ENCODE measurements around the gene HOTAIR.
A peak's percentile ranks its signal among the peaks of the same experiment; 100 is the strongest.

HOTAIR gene

DNA sequence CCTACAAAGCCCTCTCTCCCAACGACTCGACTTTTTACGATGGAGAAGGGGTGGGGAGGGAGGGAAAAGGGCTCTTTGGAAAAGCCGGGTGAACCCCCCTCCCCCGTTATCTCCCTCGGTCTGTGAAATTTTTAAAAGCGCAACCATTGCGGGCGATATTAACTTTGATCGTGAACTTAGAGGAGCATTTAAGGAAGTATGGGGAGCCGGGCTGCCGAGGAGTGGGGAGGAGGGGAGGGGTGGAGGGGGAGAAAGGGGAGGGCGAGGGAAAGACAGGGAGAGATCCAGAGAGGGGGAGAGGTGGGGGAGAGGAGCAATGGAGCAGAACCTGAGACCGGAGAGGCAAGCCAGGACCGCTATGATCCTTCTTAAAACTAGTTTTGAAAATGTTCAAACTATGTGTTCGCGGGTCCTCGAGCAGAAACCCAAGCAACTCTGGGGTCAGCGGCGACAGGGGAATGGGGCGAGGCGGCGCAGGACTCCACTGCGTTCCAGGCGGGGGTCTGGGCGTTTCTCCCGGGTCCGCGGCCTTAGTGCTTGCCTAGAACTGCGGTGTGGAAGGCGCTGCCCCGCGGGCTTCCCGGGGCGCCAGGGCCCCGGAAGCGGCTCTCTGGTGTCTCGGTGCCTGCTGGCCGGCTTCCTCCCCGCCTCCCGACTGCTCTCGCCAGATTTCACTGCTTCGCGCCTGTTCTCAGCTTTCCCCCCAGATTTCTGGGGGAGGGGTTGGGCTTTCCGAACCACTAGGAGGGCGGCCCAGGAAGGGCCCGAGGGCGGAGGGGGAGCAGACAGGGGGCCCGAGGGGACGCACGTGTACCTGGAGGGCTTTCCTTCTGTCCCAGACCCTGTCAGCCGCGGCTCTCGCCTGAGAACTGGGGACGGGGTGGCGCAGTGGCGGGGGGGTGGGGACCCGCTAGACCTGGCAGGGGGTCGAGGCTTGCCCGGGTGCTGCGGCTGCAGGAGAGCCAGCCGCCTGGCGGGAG, at the start of gene HOTAIR:
TSS of gene HOTAIR (minus strand) at position 871 of the 980 bp plus-strand sequence.
- DNase-seq: no peak

DNA sequence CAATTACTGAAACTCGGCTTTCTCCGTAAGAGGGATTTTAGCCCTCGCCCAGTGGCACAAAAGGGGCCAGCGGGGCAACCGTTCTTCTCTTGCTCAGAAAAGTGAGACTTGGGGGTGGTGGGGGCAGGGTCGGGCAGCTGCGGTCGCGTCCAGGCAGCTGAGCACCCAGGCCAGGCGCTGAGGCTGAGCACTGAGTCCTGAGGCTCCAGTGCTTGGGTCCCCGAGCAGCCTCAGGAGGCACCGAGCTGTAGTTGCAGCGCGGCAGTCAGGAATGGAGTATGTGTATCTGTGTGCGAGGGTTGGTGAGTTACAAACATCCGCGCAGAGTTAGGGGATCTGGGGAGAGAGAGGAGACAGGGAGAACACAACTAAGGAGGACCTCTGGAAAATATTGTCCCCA, 49.4 kb upstream of the HOTAIR start:
- DNase-seq: no peak

DNA sequence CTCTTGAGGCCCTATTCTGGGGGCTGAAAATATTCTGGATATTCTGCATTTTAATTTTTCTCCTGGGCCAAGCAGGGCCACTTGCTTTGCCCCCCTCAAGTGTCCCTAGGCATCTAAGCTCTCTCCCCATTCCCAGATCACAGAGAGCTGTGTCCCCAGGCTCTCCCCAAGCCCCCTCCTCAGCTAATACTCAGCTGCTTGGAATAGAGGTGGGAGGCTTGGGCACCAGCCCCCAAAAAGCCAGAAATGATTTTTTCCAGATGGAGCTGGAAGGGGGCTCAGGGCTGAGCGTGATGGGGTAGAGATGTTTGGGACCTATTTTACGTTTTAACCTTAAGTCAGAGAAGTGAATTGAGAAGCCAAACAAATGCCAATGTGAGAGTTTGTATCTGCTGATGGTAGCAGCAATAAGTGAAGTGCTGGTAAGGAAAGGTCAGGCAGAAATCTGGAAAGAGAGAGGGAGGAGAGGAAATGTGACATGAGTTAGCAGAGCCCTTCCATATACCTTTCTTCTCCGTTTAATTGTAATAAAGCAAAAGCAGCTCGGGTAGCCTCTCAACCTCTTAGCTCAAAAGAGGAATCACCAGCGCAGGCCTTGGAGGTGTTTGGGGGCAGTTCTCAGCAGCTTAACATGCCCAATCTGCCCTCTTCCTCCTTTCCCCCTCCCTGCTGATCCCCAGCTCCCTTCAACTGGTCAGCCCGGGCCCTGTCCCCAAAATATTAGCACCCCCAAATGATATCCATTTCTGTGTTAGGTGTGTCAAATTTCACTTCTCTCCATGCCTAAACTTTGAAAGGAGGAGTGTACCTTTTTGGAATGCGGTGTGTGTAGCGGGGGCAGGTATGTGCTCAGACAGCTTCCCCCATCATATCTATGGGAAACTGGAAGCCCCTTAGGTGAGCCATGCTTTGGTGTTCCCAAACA, 48.5 kb upstream of the HOTAIR start:
- no peak for DNase-seq

DNA sequence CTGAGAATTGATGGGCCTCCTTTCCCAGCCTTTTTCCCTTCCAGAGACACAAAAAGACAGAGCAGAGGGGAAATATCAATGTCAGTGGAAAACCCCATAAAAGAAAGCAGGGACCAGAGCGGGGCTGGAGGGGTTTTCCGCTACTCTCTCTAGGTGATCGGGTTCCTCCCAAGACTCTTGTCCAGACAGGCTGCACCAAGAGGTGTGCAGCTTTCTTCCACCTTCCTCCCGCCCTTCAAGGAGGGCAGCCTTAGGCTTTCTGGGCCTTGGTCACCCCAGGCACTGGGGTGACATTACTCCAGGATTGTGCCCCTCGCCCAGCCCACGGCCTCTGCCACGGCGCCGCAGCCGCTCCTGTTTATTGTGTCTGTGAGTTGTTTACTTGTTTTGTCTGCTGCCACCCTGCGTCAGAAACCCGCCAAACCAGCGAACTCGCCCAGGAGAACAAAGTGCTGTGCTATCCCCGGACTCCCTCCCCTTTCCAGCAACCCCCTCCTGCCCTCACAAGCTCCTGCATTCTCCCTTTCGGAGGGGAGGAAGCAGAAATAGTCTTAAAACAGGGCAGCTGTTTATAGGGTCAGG, 46.8 kb upstream of the HOTAIR start:
- DNase-seq: no peak

DNA sequence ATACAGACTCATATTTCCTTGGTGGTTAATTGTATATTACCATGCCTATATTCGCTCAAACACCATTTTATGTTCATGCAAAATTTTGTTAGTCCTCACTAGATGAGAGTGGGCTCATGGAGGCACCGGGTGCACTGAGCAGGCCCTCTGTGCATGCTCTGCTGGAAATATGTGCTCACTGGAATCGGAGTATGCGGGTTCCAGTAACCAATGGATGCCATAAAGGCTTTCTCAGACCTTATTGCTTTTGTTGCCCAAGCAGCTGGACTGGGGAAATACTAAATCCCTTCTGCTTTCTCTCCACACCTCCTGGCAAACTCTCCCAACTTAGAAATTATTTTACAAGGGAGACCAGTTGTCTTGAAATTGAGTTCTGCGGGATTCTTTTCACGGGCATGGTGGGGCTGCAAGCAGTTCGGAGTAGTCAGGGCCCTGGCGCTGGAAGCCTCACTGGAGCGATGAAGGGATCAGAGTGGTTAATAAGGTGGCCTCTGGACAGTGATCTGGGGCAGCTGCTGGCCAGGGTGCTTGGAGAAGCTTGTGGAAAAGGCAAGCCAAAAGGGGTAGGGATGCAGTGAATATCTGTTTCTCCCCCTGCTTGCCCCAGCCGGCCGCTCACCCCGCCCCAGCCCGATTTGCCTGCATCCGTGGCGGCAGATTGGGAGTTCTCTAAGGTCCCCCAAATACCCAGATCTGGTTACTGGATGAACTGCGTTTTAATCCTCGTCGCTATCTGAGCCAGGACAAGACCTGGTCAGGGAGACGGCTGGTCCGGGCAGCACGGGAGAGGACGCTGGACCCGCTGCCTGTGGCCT, 46.0 kb upstream of the HOTAIR start:
- DNase-seq: no peak

DNA sequence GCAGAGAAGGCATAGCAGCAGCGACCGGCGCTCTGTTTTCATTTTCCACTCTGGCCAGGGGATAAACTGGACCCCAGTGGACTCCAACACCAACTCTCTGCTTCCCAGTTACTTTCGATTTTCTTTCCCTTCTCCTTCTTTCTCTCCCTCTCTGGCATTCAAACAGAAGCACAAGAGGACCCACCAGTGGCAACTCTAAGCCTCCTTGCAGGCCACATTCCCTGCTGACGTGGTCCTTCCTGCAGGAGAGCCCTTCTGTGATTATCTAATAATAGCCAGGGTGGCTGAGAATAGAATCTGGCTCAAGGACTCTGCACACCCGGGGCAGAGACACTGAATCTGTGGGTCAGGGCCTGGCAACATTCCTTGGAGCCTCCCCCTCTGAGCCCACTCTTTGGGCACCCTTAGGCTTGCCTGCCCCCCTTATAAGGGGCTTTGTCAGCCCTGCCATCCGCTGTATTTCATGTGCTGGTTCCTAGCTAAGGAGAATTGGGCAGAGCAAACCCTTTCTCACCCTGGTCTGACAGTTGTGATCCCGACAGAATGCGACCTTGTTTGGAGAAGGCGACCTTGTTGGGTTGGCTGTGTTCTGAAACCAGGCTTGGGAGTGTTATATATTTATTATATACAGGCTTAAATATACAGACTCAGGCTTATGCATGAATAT, 45.3 kb upstream of the HOTAIR start:
- no peak for DNase-seq

DNA sequence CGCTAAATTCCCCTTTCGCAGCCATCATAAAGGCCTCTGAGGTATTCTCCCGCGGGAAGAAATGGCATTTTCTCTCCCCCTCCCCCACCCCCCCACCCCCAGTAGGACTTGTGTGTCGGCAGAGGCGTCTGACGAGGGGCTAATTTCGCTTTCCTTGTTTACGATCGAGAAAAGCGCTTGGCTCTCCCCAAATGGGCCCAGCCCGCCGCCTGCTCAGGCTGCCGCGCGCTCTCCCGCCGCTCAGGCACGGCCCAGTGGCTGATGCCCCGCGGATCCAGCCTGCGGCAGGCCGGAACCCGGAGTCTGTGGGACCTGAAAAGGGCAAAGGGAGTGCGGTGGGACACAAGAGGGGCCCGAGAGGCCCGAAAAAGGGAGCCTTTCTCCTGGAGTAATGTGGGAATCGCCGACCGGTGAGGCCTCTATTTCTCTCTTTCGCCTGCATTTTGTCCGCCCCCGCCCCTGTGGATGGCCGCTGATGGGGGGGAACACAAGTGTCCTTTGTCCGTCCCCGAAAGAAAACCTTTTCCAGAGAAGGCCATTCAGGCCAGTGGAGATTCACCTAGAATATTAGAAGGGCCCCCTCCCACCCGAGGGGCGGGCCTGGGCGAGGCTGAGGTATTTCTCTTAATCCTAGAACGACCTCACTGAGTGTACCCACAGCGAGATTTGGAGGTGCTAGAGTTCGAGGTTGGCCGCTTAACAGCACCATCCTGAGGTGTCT, 44.5 kb upstream of the HOTAIR start:
- DNase-seq: no peak

DNA sequence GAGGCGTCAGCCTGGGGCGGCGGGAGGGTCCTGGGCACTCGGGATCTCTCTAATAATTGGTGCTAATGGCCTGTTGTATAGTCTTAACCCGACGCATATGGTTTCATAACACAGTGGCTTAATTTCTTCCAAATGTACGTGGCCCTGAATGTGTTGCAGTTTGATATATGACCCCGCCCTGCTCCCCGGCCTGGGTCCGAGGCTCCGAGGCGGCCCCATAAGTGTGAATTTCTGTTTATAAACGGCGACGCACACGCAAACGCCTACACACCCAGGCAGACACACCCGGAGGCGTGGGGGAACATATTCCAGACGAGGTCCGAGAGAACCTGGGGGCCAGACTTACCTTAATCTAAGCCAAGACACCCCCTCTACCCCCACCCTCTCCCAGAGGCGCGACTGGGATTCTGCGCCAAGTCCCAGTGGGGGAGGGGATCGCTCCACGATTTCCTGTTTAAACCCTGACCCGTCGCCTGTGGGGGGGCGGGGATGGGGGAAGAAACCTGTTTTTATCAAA, 43.8 kb upstream of the HOTAIR start:
- no peak for DNase-seq

DNA sequence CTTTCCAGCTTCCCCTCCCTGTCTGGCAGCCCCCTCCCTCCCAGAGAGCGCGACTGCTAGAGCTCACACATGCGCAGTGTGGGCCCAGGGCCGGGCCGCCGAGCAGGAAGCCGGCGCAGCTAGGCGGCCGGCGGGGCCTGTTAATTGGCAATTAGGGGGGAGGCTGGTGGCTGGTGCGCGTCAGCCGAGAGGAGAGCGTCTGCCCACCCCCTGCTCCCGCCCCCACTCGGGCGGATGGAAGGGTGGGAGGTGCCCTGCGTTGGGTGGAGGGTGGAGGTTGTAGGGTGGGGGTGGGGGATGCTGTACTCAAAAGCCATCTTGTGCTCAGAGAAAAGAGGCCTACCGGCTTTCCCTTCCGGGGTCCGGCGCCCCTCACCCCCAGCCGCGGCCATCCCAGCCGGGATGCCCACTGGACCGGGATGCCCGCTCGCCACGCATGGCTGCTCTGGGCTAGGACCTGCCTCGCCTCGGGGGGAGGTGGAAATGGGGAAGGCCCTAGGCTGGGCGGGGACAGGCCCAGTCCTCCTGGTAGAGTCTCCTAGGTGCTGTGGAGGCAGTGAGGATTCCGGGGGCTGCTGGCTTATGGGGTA, 43.2 kb upstream of the HOTAIR start:
- DNase-seq: peak; percentile 73

DNA sequence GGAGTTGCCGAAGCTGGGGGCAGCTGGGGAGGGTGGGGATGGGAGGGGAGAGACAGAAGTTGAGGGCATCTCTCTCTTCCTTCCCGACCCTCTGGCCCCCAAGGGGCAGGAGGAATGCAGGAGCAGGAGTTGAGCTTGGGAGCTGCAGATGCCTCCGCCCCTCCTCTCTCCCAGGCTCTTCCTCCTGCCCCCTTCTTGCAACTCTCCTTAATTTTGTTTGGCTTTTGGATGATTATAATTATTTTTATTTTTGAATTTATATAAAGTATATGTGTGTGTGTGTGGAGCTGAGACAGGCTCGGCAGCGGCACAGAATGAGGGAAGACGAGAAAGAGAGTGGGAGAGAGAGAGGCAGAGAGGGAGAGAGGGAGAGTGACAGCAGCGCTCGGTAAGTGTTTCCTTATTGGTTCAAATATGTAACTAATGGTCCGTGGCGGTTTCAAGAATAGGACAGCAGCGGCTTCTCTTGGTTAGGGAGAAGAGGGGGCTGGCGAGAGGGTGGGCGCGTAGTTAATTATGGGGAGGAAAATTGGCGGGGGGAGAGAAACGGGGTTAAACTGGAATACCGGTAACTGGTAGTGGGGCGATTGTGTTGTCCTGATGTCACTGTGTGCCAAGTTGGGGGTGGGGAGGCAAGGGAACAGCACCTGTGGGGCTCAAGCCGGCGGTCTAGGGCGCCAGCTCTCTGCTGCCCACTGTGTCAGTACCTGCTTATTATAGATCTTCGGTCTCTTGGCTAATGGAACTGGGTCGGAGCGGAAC, 42.5 kb upstream of the HOTAIR start:
- no peak for DNase-seq

DNA sequence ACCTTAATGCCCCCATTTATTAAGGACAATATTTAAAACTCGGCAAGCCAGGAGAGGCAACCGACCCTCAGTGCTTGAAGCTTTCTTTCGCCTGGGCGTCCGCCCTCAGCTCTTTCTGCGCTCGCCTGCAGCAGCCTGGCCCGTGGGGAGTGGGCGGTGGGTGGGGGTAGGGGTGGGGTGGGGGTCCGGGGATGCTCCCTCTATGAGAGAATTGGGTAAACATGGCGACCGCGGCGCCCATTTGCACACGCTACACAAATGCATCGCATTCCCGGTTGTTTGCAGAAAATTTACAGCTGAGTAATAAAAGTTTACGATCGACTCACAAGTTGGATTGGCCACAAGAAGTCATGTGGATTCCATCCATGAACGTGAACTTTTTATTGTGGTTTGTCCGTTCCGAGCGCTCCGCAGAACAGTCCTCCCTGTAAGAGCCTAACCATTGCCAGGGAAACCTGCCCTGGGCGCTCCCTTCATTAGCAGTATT, 41.8 kb upstream of the HOTAIR start:
- DNase-seq: no peak

DNA sequence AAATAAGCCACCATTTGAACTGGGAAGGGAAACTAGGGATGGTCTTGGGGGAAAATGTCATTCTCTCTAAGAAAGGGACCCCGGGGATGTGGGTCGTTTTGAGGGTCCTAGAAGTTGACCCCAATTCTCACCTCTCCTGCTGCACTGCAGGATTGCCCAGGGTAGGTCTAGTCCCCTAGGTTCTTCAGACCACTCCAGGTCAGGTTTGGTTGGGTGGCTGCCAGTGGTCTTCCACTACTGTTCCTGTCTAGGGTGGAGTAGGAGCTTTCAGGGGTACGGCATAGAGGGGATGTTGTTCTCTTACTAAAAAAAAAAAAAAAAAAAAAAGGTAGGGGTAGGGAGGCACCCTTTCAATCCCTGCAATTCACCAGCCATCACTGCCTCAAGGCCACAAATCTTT, 41.3 kb upstream of the HOTAIR start:
- no peak for DNase-seq

DNA sequence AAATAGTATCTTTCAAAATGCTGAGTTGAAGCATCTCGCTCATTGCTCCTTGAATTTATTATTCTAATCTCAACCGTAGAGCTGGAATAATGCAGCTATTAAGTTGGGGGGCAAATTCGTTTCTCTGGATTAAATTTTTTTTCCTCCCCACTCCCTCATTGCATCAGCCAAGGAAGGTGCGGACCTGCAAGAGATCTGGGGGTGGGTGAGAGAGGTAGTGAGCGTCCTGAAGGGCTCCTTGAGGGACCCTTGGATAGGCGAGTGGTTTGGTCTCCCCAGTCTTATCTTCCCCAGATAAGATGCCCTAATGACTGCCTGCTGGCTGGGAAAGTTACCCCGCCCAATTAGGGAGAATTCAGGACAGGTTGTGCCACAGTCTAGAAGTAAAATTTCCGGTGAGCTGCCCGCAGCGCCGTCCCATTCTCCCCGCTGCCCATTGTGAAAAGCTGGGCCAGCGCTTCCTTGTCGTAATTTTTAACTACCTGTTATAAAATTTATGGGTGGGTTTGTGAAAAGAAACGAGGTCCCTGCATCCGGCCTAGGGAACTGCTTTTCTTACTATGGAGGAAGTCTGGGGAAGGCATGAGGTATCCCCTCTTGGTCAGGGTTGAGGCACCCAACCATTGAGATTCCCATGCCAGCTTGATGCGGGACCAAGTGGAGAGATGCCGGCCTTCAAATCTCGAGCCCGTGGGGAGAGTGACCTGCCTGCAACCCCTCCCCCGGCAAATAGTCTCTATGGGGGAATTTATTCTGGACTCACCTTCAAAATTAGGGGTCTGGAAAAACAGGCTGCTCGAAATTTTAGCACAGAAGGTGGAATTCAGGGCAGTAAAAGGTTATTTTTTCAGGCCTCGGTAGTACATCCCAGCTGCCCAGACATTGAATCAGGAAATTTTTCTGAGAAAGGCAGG, 40.5 kb upstream of the HOTAIR start:
- no peak for DNase-seq

DNA sequence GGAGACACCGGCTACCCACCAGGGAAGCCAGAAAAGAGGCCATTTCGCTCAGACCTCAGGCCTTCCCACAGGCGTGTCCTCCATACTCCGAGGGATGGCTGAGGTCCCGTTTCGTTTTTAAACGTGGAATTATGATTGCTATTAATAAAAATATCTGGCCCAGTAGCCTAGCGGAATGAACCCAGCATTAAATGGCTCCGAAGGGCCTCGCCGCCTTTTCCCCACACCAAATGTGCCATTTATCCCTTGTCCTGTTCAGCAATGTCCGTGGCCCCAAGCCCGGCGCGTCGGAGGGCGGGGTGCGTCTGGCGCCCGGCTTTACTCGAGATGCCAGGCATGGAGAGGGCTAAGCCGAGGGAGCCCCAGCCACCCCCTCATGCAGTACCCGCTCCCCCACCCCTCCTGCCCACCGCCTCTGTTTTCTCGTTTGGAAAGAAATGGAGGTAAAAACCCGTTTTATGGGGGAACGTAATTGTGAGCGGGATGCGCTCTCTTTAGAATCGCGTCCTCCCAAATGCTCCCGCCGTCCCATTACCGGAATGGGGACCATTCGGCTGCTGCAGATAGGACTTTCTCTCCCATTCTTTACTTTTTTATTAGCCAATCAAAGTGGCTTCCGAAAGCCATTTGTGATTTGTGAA, 39.7 kb upstream of the HOTAIR start:
- DNase-seq: no peak

DNA sequence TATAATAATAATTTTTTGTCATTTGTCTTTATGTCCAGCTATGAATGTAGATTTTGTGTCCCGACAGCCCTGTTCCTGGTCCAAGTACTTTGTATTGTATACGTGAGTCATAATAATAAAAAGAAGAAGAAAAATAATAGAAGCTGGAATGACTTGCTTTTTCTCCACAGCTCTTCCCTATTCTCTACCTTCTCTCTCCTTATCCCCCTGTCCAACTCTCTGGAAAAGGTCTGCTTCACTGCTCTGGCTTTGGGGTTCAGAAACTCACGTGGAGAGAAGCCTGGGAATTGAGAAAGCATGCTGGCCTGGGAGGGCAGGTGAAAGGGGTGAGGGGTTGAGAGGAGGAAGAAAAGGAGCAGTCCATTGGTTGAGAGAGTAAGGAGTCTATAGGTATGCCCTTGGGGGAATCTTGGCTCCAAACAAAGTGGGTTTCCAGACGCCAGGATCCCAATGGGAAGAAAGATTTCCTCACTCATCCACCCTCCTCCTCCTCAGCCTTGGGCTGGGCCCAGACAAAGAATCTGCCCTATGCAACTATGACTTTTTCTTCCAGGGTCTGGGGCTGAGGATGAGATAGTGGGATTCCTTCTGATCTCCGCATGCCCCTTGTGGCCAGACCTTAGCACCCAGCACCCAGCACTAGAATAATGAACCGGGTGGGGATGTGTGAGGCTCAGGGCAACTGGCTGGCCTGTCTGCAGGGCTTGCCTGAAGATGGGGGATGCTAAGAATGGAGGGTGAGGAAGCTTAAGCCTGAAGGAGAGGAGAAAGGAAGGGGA, 38.1 kb upstream of the HOTAIR start:
- no peak for DNase-seq

DNA sequence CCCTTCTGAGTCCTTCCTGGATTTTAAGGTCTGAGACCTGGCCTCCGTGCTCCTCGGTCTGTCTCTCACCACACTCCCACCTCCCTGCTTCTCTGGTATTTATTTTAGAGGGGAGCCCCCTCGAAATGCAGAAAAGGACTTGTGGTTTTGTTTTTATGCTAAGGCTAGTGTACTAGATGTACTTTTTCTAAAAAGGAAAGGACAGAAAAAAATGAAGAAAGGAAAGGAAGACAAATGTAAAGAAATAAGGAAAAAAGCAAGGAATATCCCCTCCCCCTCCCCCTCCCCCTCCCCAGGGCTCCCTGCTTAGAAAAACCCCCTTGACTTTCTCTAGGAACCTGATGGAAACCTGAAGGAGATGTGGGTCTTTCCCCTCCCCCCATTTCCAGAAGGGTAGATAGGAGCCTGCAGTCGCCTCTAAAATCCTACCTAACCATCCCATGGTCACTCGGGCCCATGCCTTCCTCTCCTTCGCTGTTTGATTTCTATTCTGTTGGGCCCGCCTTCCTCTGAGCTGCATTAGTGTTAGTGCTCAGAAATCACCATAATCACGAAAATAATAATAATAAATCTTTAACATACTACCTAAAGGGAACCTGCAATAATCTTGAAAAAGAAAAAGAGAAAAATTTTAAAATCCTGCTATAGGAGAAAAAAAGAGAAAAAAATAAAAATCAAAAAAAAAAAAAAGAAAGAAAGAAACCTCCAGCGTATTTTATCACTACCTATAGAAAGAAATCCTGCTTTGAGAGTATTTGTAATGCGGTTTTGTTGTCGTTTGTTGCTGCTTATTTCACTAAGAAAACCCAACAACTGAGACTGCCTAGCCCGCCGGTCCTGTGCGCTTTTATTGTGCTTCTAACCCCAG, 37.1 kb upstream of the HOTAIR start:
- DNase-seq: no peak
